K562 (cell line): ENCODE measurements around the gene CNTN2. TPM values are rescaled to one million over a fixed set of nuclear protein-coding genes. Genes with fewer than 3 reads are reported as not detected.

Experiments
- COPS2 ChIP-seq: fragments of 450-650 bp; conservative IDR thresholded peaks from 2 replicates; pipeline ENCODE4 v1.6.1; 2016; ENCODE audit warnings: mild to moderate bottlenecking, moderate library complexity
- DACH1 ChIP-seq: fragments of 450-650 bp; IDR thresholded peaks from 2 replicates; pipeline ENCODE4 v1.6.1; 2018; ENCODE audit not compliant: partially characterized antibody
- FOXJ3 ChIP-seq: sonication (generic); formaldehyde crosslinking; IDR thresholded peaks from 2 replicates; pipeline ENCODE4 v1.4.0; 2020; ENCODE audit warnings: mild to moderate bottlenecking, missing genetic modification reagents
- FOXK2 ChIP-seq, 2 experiments: fragments of 450-650 bp; IDR thresholded peaks in 1 of 2; conservative IDR thresholded peaks in 1 of 2; 2 replicates each; pipeline ENCODE4 v1.6.1; 2016; ENCODE audit warnings: low read depth in 2 of 2, mild to moderate bottlenecking in 1 of 2
- ILF3 ChIP-seq: fragments of 450-650 bp; IDR thresholded peaks from 2 replicates; pipeline ENCODE4 v1.6.1; 2018; ENCODE audit warnings: antibody characterized with exemption, mild to moderate bottlenecking, moderate library complexity, borderline replicate concordance
- KDM2B ChIP-seq: fragments of 250-450 bp; sonication (Bioruptor Pico); IDR thresholded peaks from 2 replicates; pipeline ENCODE4 v1.8.0; 2021; ENCODE audit warnings: mild to moderate bottlenecking, moderate library complexity
- LARP7 ChIP-seq: fragments of 450-650 bp; IDR thresholded peaks from 2 replicates; pipeline ENCODE4 v1.6.1; 2016
- MCM2 ChIP-seq: fragments of 450-650 bp; IDR thresholded peaks from 2 replicates; pipeline ENCODE4 v1.6.1; 2017; ENCODE audit warnings: low read depth, mild to moderate bottlenecking
- NFIX ChIP-seq: fragments of 250-450 bp; sonication (Bioruptor Pico); IDR thresholded peaks from 2 replicates; pipeline ENCODE4 v1.4.0; 2020; ENCODE audit warnings: low read depth, mild to moderate bottlenecking, moderate library complexity
- NR3C1 ChIP-seq: sonication (generic); formaldehyde crosslinking; IDR thresholded peaks from 2 replicates; pipeline ENCODE4 v1.8.1; 2022; ENCODE audit warnings: missing genetic modification reagents
- PHB ChIP-seq: fragments of 250-450 bp; sonication (Bioruptor Pico); IDR thresholded peaks from 2 replicates; pipeline ENCODE4 v1.5.0; 2021
- SMAD2 ChIP-seq: fragments of 150-350 bp; IDR thresholded peaks from 2 replicates; pipeline ENCODE4 v1.6.1; 2014; ENCODE audit warnings: low read depth, mild to moderate bottlenecking, low read length
- TOE1 ChIP-seq, 2 experiments: fragments of 450-650 bp in 1 of 2; sonication (generic) in 1 of 2; formaldehyde crosslinking in 1 of 2; IDR thresholded peaks; 2 replicates each; pipeline versions ENCODE4 v1.7.1 to v1.8.0; 2016 to 2022; ENCODE audit warnings: borderline replicate concordance in 2 of 2, mild to moderate bottlenecking in 2 of 2, antibody characterized with exemption in 1 of 2, inconsistent platforms in 1 of 2, low read depth in 1 of 2, missing genetic modification reagents in 1 of 2, moderate library complexity in 1 of 2
- ZBTB12 ChIP-seq: fragments of 250-450 bp; sonication (Bioruptor Pico); IDR thresholded peaks from 2 replicates; pipeline ENCODE4 v1.4.0; 2020
- ZBTB43 ChIP-seq: sonication (generic); formaldehyde crosslinking; IDR thresholded peaks from 2 replicates; pipeline ENCODE4 v1.8.0; 2023; ENCODE audit warnings: mild to moderate bottlenecking, missing genetic modification reagents
- ZNF431 ChIP-seq: sonication (generic); formaldehyde crosslinking; IDR thresholded peaks from 2 replicates; pipeline ENCODE4 v1.8.0; 2022; ENCODE audit warnings: mild to moderate bottlenecking, missing genetic modification reagents
- ZNF77 ChIP-seq: fragments of 250-450 bp; sonication (Bioruptor Pico); IDR thresholded peaks from 2 replicates; pipeline ENCODE4 v1.5.0; 2020
- polyA plus RNA-seq, 8 experiments: library from polyadenylated mRNA; depleted of rRNA in 4 of 8; stranded (reverse) in 5 of 8; unstranded in 3 of 8; fragments of >200 nt; fragmentation: Nextera tagmentation in 2 of 8; fragmentation: Illumina TruSeq in 1 of 8; extraction: Ambion mirVana in 2 of 8; extraction: Trizol in 1 of 8; gene quantifications; 2 replicates each; pipeline versions ENCODE4 v1.2.1 to v1.2.3, GENCODE V29; 2011 to 2014; ENCODE audit warnings: inconsistent platforms in 1 of 8, missing spikeins in 1 of 8
- total RNA-seq, 7 experiments: library from RNA; depleted of rRNA in 6 of 7; stranded (reverse); fragments of >200 nt in 6 of 7; fragmentation: Illumina TruSeq in 2 of 7; extraction: Trizol in 2 of 7; gene quantifications; 2 replicates each; pipeline versions ENCODE4 v1.2.1 to v1.2.3, GENCODE V29; 2011 to 2021; ENCODE audit warnings: low replicate concordance in 1 of 7
- TF ChIP-seq, protein P1 (sequence below), 2 experiments: fragments of 450-650 bp; conservative IDR thresholded peaks; 2 replicates each; pipeline ENCODE4 v1.6.1; 2017; ENCODE audit warnings: mild to moderate bottlenecking in 2 of 2, moderate library complexity in 2 of 2
- TF ChIP-seq, protein P2 (sequence below): fragments of 250-450 bp; sonication (Bioruptor Pico); IDR thresholded peaks from 2 replicates; pipeline ENCODE4 v1.5.0; 2020; ENCODE audit warnings: mild to moderate bottlenecking

The CNTN2 gene
- total and polyA plus RNA-seq, 9 of the 15 experiments (the other 6 are each of a cell fraction or from before 2014, with no cell fraction given): not detected

DNA sequence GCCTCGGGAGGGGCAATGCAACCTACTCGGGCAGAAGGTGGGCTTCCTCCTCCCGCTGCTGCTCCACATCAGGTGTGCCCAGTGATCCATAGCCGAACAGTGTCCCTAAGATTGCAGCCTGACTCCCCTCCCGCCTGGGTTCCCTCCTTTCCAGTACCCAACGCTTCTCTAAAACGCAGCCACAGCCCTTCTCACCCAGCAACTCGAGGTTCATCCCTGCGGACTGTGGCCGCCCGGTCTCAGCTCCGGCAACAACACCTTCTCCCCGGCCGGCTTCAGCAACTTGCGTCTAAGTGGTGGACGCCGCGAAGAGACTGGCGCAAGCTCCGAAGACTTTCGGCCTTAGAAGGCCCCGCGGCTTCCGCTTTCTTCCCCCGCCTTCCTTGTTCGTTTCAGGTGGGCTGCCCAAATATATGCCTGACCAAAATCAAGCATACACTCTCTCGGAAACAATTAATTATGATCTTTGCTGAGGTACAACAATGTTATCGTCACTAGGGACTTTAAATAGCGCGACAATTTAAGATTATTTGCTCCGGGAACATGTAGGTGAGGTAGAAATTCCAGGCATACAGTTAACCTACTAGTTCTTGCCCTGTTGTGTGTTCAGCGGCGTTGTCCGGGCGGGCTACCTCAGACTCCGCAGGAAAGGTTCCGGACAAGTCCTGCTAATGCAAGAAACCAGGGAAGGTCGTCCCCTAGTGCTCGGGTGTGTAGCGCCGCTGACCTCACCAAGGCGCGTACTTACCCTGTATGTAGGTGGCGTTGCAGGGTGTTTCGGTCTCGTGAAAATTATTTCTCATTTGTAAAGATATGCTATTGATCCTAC lies 78.9 kb downstream of the CNTN2 start, which contains the start of gene RBBP5 (continued):
- TF ChIP-seq, protein P1, sequence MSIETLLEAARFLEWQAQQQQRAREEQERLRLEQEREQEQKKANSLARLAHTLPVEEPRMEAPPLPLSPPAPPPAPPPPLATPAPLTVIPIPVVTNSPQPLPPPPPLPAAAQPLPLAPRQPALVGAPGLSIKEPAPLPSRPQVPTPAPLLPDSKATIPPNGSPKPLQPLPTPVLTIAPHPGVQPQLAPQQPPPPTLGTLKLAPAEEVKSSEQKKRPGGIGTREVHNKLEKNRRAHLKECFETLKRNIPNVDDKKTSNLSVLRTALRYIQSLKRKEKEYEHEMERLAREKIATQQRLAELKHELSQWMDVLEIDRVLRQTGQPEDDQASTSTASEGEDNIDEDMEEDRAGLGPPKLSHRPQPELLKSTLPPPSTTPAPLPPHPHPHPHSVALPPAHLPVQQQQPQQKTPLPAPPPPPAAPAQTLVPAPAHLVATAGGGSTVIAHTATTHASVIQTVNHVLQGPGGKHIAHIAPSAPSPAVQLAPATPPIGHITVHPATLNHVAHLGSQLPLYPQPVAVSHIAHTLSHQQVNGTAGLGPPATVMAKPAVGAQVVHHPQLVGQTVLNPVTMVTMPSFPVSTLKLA (conservative IDR thresholded peaks at IDR 0.05): peak; percentile 81 to 92
- peak; percentile 88; the same call in 1 of the 2 replicates for TF ChIP-seq KDM2B
- TF ChIP-seq MCM2: no peak
- peak; percentile 74; the same call in 1 of the 2 replicates for TF ChIP-seq ZBTB12 (CRISPR knock-in tag)
- TF ChIP-seq ILF3: peak; percentile 91
- TF ChIP-seq DACH1: peak; percentile 98
- TF ChIP-seq TOE1 (IDR thresholded peaks at IDR 0.05; ENCODE audit: borderline replicate concordance): peak; percentile 96
- peak; percentile 93 for TF ChIP-seq TOE1 (CRISPR knock-in tag; IDR thresholded peaks at IDR 0.05; ENCODE audit: borderline replicate concordance, low read depth)
- no peak for TF ChIP-seq COPS2
- TF ChIP-seq ZBTB43 (CRISPR knock-in tag): peak; percentile 91
- no peak for TF ChIP-seq NFIX
- TF ChIP-seq, protein P2, sequence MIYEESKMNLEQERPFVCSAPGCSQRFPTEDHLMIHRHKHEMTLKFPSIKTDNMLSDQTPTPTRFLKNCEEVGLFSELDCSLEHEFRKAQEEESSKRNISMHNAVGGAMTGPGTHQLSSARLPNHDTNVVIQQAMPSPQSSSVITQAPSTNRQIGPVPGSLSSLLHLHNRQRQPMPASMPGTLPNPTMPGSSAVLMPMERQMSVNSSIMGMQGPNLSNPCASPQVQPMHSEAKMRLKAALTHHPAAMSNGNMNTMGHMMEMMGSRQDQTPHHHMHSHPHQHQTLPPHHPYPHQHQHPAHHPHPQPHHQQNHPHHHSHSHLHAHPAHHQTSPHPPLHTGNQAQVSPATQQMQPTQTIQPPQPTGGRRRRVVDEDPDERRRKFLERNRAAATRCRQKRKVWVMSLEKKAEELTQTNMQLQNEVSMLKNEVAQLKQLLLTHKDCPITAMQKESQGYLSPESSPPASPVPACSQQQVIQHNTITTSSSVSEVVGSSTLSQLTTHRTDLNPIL (CRISPR knock-in tag): no peak; the same call in 1 of the 2 replicates
- peak; percentile 99 to 100 for TF ChIP-seq FOXK2 (conservative IDR thresholded peaks at IDR 0.05 in 1 of 2, IDR thresholded peaks at IDR 0.05 in 1 of 2; ENCODE audit: low read depth in 2 of 2)
- no peak for TF ChIP-seq ZNF77
- TF ChIP-seq LARP7: 0 out of 2 replicates have a peak, but pooled peaks have one; percentile 13
- no peak for TF ChIP-seq FOXJ3 (CRISPR knock-in tag)
- peak; percentile 84 for TF ChIP-seq ZNF431 (CRISPR knock-in tag)
- TF ChIP-seq SMAD2: no peak
- TF ChIP-seq PHB (CRISPR knock-in tag): peak; percentile 72; the same call in 1 of the 2 replicates
- no peak for TF ChIP-seq NR3C1 (CRISPR knock-in tag)
